Glomerular endothelial cell (primary cell): ENCODE measurements around the gene SMURF1. TPM values are rescaled to one million over a fixed set of nuclear protein-coding genes. Genes with fewer than 3 reads are reported as not detected.

ENCODE experiments used
- DNase-seq: peaks from one replicate; pipeline ENCODE4 v3.0.0-alpha.2; 2011; ENCODE audit warnings: low read depth, low spot score; ENCODE audit errors: extremely low read depth
- total RNA-seq: library from RNA; depleted of rRNA; stranded (reverse); fragments of >200 nt; gene quantifications from 2 replicates; pipeline ENCODE4 v1.2.3, GENCODE V29; 2015

The SMURF1 gene
- total RNA-seq, 1 donor from 2014 or later: 25.0 TPM

GRCh38 chr7:99011341-99011705 lies 132.6 kb downstream of the SMURF1 start:
- no peak for DNase-seq

DNA sequence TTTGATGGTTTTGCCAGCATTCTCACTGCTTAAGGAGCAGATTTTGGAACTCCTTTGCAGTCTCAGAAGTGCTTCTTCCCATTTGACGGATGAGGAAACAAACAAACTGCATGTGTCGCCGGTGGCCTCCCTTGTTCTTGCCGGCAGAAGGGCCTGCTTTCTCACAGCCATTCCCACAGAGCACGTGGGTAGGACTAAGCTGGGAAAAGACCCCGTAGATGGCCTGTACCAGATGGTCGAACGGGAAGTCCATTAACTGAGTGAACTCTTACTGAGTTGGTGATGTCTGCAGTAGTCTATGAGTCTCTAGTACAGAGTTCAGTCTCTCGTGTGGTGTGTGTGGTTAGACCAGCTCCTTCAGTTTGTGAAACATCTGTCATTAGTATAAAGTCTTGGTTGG lies 133.6 kb downstream of the SMURF1 start:
- no peak for DNase-seq

GRCh38 chr7:99008921-99009530 lies 134.9 kb downstream of the SMURF1 start:
- DNase-seq: no peak

DNA sequence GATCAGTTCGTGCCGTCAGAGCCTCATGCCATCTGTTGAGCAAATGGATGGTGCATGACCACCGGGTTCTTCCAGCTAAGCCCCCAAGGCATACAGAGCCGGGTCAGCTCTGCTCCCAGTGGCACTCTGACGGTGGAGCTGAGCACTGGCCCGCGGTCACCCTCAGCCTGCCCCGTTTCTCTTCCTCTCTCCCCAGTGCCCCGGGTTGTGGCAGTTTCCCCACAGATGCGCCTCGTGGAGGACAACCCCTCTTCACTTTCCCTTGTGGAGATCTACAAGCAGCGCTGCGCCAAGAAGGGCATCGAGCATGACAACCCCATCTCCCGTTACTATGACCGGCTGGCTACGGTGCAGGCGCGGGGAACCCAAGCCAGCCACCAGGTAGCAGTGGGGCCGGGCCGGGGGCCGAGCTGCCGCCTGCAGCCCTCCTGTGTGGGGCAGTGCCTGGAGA lies 135.7 kb downstream of the SMURF1 start:
- DNase-seq: no peak

DNA sequence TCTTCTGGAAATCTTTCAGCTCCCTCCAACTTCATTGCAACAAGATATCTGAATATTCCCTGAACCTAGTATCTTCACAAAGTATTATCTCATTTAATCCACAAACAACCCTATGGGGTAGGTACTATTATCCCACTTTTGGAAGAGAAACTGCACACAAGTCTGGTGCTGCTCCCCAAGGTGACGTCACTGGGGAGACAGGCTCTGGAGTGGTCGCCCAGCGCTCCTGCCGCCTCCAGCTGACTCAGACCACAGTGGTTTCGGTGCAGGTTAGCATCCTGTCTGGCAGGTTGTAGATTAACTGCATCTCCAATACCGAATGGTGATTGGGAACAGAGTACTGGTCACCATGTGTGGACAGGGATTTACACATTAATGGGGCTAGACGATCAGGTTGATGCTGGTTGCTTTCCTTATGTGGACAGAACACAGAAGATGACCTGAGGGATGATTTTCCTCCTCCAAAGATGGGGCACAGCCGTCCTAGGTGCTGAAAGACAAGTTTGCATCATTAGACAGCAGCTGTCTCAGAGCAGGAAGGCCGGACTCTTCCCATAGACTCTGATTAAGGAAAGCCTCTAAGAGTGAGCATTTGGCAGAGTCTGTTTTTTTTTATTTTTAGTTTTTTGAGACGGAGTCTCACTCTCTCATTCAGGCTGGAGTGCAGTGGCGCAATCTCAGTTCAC lies 137.0 kb downstream of the SMURF1 start:
- DNase-seq: no peak

DNA sequence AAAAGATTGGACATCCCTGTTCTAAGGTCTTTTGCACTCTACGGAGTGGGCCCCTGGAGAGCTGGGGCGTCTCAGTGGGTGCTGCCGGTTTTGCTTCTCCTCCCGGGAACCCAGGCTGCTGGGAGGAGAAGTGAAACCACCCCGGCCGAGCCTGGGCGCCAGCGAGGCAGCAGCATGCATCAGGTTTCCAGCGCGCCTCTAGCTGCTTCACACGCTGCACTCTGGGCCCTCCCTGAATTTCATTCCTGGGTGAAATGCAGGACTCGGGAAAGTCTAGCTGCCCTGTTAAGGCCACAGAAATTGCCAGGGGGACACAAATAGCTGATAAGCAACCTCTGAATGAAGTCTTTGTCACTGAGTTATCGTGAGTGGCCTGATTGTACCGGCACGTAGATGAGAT lies 138.1 kb downstream of the SMURF1 start:
- DNase-seq: no peak

GRCh38 chr7:99004781-99005500 lies 139.0 kb downstream of the SMURF1 start:
- no peak for DNase-seq

DNA sequence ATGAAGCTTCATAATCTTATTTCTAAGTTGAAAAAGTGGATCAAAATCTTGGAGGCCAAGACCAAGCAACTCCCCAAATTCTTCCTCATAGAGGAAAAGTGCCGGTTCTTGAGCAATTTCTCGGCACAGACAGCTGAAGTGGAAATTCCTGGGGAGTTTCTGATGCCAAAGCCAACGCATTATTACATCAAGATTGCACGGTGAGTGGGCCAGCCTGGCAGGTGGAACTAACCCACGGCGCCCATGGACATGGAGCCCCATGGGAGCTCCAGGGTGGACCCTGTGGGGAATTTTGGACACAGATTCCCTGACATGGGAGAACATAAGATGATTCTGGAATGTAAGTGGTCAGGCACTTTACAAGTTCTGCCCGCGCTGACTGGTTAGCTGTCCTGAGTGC lies 139.7 kb downstream of the SMURF1 start:
- DNase-seq: no peak

- no peak for DNase-seq
These were observed 140.5 kb downstream of the SMURF1 start for GRCh38 chr7:99003419-99003818.

GRCh38 chr7:99002827-99003212 lies 141.1 kb downstream of the SMURF1 start:
- DNase-seq: no peak

GRCh38 chr7:99002148-99002826 lies 141.6 kb downstream of the SMURF1 start:
- DNase-seq: no peak

GRCh38 chr7:99001482-99002147 lies 142.3 kb downstream of the SMURF1 start:
- DNase-seq: no peak

GRCh38 chr7:99000904-99001465 lies 142.9 kb downstream of the SMURF1 start:
- DNase-seq: no peak

DNA sequence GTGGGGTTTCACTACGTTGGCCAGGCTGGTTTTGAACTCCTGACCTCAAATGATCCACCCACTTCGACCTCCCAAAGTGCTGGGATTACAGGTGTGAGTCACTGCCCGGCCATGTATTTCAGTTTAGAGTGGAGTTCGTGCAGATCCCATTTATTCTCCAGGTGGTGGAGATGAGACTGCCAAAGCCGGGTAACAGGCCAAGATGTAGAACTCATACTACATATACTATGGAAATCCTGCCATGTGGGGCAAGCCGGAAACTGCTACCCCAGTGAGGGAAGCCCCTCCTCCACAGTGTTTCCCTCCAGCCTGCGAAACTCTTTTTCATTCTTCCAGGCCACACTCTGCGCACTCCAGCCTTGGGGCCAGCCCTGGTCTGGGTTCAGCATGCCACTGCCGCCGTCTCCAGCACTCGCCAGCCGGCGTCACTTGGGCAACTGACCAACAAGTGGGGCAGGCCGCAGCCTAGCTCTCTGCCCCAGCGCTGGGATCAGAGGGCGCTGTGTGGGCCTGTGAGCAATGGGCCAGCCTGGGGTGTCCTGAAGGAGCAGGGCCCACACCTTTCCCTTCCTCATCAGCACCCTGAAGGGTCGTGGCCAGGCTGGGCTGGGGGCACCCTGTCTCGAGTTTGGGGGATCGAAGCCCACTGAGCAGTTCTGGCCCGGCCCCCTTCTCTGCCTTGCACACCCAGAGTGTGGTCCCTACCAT lies 143.6 kb downstream of the SMURF1 start:
- DNase-seq: no peak

GRCh38 chr7:98998821-98999725 lies 144.8 kb downstream of the SMURF1 start:
- DNase-seq: no peak

DNA sequence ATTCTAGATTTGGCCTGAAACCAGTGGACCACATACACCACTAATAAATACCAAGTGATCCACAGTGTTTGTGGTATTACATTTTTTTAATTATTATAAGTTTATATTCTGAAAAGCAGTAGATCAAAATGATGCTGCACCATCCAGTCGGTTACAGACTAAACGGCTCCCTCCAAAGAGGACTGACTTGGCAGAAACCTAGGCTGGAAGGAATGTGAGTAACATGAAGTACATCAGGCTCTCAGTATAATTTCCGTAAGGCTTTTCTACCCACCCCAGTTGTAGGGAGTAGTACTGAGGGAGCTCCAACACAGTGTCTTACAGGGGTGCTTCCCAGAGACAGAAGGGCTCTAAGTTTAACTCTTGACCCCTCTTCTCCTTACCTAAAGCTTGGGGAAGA lies 146.1 kb downstream of the SMURF1 start:
- DNase-seq: no peak

DNA sequence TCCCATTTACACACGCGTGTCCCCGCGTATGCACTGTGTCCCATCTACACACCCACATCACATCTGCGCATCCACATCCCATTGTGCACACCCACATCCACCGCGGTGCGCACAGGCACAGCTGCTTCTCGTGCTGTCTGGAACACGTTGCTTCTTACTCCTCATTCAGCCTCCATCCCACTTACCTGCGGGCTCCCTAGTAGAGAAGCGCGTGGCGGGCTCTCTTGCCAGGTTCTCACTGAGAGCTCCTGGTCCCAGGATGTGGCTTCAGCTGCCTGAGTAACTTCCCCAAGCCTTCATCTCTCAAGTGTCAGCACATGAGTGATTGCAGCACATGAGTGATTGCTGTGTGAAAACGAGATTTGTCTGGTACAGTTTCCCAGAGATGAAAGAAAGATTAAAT lies 147.8 kb downstream of the SMURF1 start:
- no peak for DNase-seq

DNA sequence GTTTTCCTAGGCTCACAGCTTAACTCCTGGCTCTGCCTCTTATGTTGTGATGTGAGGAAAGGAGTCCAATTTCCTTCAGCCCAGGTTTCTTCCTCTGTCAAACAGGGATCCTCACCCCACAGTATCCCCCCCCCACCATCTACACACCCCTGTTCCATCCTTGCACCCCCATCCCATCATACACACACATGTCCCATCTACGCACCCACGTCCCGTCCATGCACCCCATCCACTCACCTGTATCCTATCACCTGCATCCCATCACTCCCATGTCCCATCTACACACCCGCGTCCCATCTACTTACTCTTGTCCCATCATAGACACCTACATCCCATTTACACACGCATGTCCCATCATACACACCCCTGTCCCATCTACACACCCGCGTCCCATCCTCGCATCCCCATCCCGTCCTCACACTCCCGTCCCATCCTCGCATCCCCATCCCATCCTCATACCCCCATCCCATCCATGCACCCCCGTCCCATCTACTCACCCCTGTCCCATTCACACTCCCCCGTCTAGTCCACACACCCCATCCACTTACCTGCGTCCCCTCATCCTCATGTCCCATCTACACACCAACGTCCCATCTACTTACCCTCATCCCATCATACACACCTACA lies 148.3 kb downstream of the SMURF1 start:
- no peak for DNase-seq

GRCh38 chr7:98995111-98995510 lies 148.8 kb downstream of the SMURF1 start:
- DNase-seq: no peak
